Measurements from ENCODE around the gene RIGI.

DNA sequence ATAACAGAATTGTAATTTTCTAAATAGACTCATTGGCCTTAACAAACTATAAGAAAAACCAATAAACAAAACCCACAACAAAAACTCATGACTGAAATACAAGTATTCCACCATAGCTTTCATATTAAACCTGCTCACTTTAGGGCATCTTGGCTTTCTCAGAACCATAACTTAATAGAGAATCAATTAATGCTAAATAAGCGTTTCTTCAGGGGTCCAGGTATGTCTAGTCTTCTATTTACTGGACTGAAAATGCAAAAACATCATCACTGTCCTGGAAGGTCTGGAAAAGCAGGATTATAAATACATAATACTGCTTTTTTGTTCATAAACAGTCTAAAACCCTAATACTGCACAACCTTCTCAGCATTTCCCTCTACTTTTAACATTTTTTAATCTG, 19.9 kb upstream of the RIGI start:
- TF ChIP-seq EZH2phosphoT487 (IDR thresholded peaks at IDR 0.05; ENCODE audit: borderline replicate concordance), result no peak
- TF ChIP-seq, protein P1, sequence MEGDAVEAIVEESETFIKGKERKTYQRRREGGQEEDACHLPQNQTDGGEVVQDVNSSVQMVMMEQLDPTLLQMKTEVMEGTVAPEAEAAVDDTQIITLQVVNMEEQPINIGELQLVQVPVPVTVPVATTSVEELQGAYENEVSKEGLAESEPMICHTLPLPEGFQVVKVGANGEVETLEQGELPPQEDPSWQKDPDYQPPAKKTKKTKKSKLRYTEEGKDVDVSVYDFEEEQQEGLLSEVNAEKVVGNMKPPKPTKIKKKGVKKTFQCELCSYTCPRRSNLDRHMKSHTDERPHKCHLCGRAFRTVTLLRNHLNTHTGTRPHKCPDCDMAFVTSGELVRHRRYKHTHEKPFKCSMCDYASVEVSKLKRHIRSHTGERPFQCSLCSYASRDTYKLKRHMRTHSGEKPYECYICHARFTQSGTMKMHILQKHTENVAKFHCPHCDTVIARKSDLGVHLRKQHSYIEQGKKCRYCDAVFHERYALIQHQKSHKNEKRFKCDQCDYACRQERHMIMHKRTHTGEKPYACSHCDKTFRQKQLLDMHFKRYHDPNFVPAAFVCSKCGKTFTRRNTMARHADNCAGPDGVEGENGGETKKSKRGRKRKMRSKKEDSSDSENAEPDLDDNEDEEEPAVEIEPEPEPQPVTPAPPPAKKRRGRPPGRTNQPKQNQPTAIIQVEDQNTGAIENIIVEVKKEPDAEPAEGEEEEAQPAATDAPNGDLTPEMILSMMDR (conservative IDR thresholded peaks at IDR 0.05; ENCODE audit: low read length), result no peak

All from Loucy (cell line).